GM20431 (cell line): ENCODE data around the gene CPHXL2.

Experiments used
- in situ Hi-C: fragments of 300-500 bp; cut with MseI, MboI; formaldehyde crosslinking; loops from one replicate; pipeline ENCODE4 v1.15.0; 2020; ENCODE audit warnings: low sequenced_read_pairs; ENCODE audit not compliant: unreplicated experiment

The CPHXL2 gene

DNA sequence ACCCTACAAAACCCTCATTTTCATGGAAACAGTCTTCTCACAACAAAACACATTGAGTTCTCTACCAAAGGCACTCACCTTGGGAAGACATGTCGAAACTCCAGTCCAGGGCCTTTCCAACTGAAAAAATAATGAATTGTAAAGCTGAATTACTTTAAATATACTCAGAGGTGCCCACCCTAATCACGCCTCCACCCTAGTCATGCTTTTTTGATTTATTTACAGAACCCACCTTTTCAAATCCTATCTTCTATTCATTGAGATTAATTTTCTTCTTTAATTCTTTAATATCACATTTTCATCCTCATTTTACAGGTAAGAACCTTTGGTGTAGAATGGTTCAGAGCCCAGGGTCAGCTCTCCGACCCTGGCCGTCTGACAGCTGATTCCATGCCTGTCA lies at the start of gene CPHXL2:
TSS of gene CPHXL2 (minus strand) at position 101 of the 400 bp plus-strand sequence. CDS start at position 91, 10 bp downstream.
- in situ Hi-C loops = no loop called here

DNA sequence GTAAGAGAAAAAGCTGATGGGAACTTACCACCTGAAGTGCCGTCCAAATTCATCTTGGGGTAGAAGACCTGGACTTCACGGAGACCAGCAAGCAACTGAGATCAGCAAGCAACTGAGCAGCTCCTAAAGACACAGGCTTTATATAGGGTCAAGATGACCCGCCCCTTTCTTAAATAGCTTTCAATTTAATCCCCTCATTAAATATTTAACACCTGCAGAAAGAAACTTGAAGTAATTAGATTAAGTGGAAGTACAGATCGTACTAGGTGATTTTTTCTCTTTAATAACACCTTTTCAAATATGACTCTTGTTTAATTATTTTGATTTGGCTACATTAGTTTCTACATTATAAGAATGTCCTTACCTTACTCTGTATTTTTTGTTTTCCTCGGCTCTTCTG lies 49.6 kb upstream of the CPHXL2 start, which contains the start of gene CPHXL:
TSS of gene CPHXL (minus strand) at position 101 of the 400 bp plus-strand sequence. CDS start at position 53, 48 bp downstream.
- in situ Hi-C loops = no loop called here

DNA sequence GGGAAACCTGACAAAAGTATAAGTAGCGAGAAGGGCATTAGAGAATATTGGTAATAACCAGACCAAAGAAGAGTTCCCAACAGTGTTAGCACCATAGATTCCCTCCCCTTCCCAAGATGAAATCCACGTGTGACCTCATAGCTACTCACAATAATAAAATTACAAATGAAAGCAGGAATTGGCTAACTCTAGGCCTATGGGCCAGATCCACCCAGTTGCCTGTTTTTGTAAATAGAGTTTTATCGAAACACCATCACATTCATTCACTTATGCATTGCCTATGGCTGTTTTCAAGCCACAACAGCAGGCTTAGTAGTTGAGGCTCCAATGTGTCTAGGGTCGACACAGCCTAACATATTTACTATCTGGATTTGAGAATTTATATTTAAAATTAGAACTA lies 41.6 kb upstream of the CPHXL2 start:
- in situ Hi-C loops = no loop called here

DNA sequence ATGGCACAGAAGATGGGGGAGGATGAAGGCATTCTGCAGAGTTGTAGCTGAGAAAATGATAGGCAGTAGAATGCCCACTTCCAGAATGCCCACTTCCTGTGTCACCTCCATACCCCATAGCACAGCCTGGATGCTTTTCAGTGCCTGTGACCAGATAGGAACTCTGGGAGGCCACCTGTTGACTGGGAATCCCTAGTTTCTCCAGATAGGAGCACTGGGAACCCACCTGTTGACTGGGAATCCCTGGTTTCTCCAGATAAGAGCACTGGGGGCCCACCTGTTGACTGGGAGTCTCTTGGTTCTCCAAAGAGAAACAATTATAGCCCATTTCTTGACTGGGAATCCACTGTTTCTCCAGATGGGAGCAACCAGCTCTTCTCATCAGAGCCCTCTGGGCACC lies 37.9 kb upstream of the CPHXL2 start:
- in situ Hi-C loops = no loop called here

DNA sequence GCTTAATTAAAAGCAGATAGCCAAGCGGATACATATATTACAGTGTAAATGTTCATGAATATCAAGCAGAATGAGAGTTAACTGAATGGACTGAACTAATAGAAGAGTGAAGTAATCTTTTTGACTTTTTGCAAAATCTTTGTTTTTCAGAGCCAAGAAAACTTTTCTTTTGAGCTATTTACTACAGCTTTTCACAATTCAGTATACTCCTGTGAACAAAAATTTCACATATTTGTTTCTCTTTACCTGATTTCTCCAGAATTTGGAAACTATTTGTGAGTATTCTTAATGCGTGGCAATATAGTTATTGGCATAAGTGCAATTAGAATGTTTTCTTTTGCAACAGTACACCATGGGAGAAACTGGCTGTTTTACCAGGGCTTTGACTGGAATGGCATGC lies 33.5 kb upstream of the CPHXL2 start:
- in situ Hi-C loops = no loop called here

DNA sequence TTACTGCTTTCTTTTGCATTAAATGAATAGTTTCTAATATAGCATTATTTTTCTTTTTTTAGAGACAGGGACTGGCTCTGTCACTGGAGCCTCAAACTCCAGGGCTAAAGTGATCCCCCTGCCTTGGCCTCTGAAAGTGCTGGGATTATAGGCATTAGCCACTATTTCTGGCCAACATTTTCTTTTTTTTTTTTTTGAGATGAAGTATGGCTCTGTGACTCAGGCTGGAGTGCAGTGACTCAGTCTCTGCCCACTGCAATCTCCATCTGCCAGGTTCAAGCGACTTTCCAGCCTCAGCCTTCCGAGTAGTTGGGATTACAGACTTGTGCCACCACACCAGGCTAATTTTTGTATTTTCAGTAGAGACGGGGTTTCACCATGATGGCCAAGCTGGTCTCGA lies 26.5 kb upstream of the CPHXL2 start:
- in situ Hi-C loops = no loop called here

DNA sequence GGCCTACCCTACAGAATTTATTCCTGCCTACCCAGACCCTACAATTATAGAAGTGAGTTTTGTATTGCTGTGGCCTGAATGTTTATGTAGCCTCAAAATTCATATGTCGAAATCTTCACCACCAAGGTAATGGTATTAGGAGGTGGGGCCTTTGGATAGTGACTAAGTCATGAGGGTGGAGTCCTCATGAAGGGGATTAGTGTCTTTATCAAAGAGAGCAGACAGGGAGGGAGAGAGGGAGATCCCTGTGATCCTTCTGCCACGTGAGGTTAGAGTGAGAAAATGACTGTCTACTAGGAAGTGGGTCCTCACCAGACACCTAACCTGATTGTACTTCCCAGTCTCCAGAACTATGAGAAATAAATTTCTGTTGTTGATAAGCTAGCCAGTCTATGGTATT lies 25.4 kb upstream of the CPHXL2 start:
- in situ Hi-C loops = no loop called here

DNA sequence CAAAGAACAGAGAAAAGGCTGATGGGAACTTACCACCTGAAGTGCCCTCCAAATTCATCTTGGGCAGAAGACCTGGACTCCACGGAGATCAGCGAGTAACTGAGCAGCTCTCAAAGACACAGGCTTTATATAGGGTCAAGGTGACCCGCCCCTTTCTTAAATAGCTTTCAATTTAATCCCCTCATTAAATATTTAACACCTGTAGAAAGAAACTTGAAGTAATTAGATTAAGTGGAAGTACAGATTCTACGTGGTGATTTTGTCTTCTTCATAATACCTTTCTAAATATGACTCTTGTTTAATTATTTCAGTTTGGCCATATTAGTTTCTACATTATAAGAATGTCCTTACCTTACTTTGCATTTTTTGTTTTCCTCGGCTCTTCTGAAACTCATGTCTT lies 24.6 kb upstream of the CPHXL2 start, which contains the start of gene DUXB:
TSS of gene DUXB (minus strand) at position 101 of the 400 bp plus-strand sequence. CDS start at position 58, 43 bp downstream.
- in situ Hi-C loops = no loop called here

DNA sequence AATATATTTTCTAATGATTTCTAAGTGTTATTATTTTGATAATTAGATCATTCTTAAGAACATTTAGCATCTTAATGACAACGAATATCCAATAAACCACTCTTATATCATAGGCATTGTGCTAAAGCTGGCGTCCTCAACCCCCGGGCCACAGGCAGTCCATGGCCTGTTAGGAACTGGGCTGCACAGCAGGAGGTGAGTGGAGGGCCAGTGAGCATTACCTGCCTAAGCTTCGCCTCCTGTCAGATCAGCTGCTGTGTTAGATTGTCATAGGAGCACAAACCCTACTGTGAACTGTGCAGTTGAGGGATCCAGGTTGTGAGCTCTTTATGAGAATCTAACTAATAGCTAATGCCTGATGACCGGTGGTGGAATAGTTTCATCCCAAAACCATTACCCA lies 20.8 kb upstream of the CPHXL2 start:
- in situ Hi-C loops = no loop called here

DNA sequence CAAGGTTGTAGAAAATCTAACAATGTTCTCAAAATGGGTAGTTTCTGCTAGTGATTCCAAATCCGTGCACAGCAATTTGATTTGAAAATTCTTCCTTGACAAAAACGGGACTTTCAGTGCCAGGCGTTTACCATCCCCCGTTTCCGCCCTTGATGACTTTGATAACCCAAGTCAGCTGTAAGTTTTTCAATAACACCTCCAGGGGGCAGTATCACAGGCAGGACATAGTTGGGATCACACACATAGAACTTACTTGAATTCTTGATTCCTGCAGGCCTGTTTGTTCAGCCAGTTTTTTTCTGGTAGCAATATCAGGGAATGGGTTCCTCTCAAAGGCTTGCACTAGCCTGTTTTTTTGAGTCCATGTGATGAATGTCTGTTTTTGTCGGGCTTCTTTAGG lies 18.9 kb upstream of the CPHXL2 start:
- in situ Hi-C loops = no loop called here

DNA sequence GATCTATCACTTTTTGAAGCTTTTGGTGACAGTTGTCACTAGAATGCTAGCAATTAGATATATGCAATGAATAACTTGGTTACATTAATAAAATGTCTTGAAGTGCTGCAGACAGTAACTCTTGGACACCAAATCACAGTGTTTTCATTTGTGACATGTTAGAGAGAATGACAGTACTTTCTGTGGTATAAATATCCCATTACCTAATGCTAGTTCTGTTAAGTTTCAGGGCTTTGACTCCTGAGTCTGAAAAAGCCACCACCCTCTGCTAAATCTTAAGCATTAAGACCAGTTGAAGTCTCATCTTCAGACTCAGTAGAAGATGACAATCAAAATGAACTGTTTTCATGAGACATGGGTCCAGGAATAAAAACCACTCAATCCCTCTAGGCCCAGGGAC lies 10.6 kb upstream of the CPHXL2 start:
- in situ Hi-C loops = no loop called here

DNA sequence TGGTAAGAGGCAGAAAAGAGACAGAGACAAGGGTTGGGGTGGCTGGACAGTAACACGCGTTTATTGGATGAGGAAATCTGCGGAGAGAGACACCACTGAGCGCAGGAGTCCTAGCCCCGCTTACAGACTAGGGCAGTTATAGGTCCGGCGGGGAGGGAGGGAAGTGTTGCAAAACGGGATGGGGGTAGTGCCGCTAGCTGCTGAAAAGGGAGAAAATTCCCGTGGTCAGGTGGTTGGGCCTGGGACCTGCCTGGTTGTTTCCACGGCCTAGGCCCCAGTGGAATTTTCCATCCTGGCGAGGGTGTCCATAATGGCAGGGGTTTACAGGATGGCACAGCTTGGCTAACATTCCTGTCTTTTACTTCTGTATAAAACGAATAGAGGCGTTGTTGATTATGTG lies 5.5 kb upstream of the CPHXL2 start:
- in situ Hi-C loops = no loop called here

DNA sequence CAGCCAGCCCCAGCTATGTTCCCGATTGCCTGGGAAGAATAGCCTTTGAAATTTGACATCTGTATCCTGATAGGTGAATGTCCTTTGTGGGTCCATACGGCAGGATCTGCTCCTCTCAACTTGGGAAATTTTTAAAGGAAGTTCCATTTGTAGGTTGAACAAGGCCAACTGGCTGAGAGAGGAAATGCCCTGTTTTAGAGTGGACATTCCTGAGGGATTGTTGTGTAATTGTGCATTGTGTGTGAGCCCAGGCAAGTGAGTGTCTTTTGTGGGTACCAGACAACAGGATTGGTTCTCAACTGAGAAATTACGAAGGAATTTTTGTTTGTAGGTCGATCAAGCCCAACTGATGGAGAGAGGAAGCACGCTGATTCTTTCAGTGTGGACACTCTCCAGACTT lies 2.6 kb upstream of the CPHXL2 start:
- in situ Hi-C loops = no loop called here

DNA sequence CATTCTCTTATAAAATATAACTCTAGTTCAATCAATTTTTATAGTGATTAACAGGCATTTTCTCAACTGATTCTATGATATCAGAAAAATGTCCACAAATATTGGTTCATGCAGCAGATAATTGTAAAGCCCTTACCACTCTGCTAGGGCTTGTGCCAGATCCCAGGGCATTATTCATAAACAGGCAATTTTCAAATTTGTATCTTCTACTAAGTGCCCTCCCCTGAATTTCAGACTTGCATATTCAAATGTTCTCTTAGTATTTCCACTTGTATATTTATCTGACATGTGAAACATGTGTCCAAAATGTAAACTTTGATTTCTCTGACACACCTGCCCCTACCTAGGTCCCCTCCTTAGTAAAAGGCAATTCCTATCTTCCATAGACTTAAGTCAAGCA lies 9.3 kb downstream of the CPHXL2 start:
- in situ Hi-C loops = no loop called here

DNA sequence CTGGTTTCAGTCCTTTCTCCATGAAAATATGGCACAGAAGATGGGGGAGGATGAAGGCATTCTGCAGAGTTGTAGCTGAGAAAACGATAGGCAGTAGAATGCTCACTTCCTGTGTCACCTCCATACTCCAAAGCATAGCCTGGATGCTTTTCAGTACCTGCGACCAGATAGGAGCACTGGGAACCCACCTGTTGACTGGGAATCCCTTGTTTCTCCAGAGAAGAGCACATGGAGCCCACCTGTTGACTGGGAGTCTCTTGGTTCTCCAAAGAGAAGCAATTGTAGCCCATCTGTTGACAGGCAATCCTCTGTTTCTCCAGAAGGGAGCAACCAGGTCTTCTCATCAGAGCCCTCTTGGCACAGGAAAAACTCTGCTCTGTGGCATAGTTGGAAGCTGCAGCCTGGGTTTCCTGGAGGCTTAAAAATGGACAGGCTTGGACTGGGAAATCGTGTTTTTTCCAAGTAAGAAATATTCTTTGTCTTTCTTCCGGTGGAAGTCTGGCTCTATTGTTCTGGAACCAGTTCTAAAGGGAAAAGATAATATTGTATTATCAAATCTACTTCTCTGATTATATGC lies 16.0 kb downstream of the CPHXL2 start:
- in situ Hi-C loops = no loop called here

DNA sequence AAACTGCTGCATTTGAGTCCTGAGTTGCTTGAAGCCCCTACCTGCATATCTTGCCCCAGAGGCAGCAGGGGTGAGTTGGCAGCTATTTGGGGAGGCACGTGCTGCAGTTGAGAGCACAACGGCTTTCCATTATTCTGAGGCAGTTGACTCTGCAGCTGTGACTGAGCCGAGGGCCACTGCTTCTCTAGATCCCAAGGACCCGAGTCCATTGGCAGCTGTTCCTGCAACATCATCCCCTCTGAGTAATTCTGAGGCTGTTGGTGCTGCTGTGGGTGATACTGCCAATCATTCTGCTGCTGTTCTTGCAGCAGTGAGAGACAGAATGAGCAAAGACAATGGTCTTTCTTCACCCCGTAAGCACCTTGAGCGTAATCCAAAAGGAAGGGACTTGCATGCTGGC lies 16.5 kb downstream of the CPHXL2 start:
- in situ Hi-C loops = no loop called here

DNA sequence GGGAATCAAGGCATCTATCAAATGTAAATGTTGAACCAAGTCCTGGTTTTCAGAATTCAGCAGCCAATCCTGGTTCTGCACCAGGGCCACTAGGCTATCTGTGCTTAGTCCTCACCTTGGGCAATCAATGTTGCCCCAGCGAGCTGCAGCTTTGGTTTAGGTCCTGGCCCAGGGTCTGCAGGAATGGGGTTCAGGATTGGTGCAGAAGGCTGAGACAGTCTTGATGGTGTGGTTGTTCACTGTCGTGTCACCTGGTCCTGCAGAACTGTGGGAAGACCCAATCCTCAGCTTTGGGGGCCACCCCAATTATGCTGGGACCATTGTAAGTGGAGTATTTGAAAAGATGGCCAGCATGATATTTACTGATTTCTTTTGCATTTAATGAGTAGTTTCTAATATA lies 18.6 kb downstream of the CPHXL2 start:
- in situ Hi-C loops = no loop called here

DNA sequence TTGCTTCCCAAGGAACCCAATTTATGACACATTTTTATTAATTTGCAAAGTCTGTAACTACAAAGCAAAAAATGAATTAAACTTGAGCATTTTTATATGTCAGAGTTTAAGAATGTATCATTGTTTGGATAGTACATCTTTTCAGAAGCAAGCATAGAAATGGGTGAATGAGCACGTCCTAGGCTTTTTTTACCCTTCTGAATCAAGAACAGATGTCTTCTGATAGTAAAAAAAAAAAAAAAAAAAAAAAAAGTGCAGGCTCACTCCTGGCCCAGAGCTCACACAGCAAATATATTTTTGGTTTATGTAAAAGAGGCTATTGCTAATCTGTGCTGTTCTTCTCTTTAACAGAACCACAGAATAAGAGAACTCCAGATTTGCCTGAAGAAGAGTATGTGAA lies 22.9 kb downstream of the CPHXL2 start:
- in situ Hi-C loops = no loop called here

DNA sequence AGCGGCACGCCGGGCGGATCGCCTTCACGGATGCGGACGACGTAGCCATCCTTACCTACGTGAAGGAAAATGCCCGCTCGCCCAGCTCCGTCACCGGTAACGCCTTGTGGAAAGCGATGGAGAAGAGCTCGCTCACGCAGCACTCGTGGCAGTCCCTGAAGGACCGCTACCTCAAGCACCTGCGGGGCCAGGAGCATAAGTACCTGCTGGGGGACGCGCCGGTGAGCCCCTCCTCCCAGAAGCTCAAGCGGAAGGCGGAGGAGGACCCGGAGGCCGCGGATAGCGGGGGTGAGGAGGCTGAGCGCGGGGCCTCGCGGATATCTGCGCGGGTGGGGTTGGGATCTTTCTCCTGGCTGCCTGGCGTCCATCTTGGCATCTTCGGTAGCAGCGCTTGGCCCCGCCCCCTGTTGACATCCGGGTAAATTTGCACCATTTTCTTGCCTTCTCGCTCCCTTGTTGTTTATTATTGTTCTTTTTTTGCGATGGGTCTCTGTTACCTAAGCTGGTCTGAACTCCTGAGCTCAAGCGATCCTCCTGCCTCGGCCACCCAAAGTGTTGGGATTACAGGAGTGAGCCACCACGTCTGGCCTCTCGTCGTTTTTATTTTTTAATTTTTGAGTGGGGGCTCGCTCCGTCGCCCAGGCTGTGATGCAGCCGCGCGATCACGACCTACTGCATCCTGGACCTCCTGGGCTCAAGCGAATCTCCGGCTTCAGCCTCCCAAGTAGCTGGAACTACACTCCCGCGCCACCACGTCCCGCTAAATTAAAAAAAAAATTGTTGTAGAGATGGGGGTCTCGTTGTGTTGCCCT lies 28.3 kb downstream of the CPHXL2 start:
- in situ Hi-C loops = no loop called here

DNA sequence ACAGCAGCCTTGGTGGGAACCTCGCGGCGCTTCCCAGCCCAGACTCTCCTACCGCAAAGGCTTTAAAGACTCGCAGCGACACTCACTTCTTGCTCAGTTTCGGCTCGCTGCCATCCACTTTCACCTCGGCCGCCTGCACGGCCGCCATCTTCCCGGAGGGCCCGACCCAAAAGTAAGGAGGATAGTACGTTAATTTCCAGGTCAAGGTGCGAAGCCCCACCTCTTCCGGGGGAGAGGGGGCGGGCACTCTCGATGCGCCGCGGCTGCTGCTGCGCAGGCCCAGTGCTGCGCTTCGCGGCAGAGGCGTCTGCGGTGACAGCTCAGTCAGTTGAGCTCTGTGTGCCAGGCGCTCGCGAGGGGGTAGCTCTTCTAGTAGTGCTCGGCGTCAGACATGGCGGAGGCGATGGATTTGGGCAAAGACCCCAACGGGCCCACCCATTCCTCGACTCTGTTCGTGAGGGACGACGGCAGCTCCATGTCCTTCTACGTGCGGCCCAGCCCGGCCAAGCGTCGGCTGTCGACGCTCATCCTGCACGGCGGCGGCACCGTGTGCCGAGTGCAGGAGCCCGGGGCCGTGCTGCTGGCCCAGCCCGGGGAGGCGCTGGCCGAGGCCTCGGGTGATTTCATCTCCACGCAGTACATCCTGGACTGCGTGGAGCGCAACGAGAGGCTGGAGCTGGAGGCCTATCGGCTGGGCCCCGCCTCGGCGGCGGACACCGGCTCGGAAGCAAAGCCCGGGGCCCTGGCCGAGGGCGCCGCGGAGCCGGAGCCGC lies 29.1 kb downstream of the CPHXL2 start, which contains the start of the genes KARS1 and TERF2IP:
TSS of gene KARS1 (minus strand) at position 174 of the 773 bp plus-strand sequence. CDS start at position 148, 26 bp downstream.
TSS of gene TERF2IP (plus strand) at position 282 of the 773 bp plus-strand sequence. CDS start at position 392, 110 bp downstream.
- in situ Hi-C loops = no loop called here

DNA sequence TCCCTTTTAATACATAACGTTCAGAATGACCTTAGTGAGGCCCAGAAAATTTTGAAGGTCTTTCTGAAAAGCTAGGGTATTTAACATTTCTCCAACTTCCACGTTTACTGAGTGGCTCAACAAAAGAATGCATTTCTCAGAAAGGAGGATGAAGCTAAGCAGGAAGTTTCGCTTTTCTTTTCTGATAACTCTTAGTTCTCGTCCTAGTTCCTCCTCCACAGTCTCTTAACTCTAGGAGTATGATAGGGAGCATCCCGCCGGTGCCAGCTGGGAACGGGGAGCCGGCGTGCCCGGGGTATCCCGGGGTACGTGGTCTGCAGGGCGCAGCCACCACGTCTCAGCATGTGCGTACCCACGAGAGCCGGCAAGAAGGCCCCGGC lies 29.7 kb downstream of the CPHXL2 start:
- in situ Hi-C loops = no loop called here
